GM19023 (cell line): ENCODE measurements around the gene TEX44.
A peak's percentile ranks its signal among the peaks of the same experiment; 100 is the strongest.
"Not testable (repeated sequence)": the region's sequence is repeated elsewhere in the genome, so short reads cannot be mapped to it uniquely, and the experiment has no call there.

Experiments used
- ATAC-seq: cut with Tn5 transposase; IDR thresholded peaks from one replicate; pipeline ENCODE4 v1.9.1; 2021; ENCODE audit warnings: mild to moderate bottlenecking, moderate library complexity; ENCODE audit not compliant: unreplicated experiment

Gene TEX44

GRCh38 chr2:231592636-231593145, at the start of gene TEX44:
TEX44 (plus strand) TSS chr2:231592864; CDS start chr2:231592952, 88 bp downstream.
- ATAC-seq: no peak

DNA sequence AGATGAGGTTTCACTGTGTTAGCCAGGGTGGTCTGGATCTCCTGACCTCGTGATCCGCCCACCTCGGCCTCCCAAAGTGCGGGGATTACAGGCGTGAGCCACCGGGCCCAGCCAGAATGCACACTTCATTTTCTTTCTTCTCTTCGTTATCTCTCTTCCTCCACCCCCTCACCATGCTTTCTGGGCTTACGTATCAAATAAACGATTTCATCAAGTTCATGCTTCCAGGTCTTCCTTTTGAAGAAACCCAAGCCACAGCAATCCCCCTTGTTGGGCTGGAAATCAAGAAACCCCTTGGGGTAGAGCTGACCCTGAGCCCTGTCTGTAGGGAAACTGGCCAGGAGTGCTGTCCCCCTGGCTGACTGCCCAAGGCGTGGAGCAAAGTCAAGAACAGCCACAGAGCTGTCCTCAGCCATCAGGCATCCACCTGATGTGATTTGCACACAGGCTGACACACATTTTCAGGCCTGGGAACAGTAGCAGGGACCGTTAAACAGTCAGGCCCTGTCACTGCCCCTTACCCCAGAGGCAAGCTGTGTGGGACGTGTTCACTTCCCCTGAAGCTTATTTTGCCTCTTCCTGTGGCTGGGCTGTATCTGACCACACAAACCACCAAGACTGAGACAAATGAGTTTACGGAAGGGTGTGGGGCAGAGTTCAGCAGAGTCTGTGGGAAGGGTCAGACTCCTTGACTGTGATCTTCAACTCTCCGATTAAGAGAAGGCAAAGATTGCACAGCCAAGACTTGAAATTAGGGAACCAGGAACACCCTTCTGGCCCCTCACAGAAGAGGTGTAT, 47.4 kb upstream of the TEX44 start:
- peak; percentile 100 for ATAC-seq

DNA sequence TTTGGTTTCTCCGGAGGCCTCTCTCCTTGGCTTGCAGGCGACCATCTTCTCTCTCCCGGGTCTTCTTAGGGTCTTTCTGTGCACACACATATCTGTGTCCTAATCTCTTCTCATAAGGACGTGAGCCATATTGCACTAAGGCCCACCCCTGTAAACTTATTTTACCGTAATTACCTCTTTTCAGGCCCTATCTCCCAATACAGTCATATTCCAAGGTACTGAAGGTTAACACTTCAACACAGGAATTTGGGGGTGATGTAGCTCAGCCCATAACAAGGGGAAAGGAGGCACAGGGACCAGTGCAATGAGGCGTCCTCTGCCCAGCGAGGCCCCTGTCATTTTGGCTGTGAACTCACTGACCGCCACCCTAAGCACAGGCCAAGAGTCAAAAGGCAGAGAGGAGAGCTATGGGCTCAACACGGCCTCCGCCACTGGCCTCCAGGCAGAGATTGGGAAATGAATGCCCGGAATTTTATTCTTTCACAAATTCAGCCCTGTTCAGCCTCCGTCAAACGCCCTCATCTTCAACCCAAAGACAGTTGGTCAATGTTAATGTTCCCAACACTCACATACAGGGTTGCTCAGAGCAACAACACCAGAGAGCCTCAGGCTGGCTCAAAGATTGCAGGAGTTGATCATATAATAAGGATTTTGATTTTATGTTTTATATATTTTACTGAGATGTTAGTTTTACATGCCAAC, 46.5 kb upstream of the TEX44 start:
- ATAC-seq: no peak

- ATAC-seq: no peak
Observed at GRCh38 chr2:231547315-231548110, 45.2 kb upstream of the TEX44 start.

DNA sequence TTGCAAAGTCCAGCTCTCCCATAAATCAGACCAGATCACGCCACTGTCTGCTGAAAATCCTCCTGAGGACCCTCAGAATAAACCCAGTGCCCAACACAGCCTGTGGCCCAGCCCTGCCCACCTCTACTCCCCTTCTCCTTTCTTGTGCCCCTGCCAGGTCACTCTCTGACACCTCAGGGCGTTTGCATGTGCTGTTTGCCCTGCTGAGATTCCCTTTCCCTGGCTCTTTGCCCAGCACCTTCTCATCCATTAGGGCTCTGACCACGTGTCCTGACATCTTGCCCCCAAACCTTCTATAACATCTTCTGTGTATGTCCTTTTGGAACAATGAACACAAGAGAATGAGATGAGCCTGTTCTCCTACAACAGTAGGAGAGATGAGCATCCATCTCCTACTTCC, 43.9 kb upstream of the TEX44 start:
- no peak for ATAC-seq

GRCh38 chr2:231549446-231550239, 43.0 kb upstream of the TEX44 start:
- no peak for ATAC-seq

- ATAC-seq: no peak
Observed at GRCh38 chr2:231552752-231553151, 39.9 kb upstream of the TEX44 start.

- no peak for ATAC-seq
Observed at GRCh38 chr2:231554327-231554726, 38.3 kb upstream of the TEX44 start.

- no peak for ATAC-seq
Observed at GRCh38 chr2:231554748-231555545, 37.7 kb upstream of the TEX44 start.

DNA sequence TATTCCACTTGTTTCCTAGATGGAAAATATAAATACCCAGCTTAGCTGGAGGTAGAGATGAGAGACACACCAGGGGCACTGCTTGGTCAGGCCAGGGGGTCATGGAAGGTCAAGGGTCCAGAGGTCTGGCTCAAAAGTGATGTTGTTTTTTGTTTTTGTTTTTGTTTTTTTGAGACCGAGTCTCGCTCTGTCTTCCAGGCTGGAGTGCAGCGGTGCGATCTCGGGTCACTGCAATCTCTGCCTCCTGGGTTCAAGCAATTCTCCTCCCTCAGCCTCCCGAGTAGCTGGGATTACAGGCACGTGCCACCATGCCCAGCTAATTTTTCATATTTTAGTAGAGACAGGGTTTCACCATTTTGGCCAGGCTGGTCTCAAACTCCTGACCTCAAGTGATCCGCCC, 36.2 kb upstream of the TEX44 start:
- not testable (repeated sequence) for ATAC-seq

GRCh38 chr2:231556981-231557380, 35.7 kb upstream of the TEX44 start:
- no peak for ATAC-seq

GRCh38 chr2:231557571-231558217, 35.0 kb upstream of the TEX44 start:
- ATAC-seq: peak; percentile 51

DNA sequence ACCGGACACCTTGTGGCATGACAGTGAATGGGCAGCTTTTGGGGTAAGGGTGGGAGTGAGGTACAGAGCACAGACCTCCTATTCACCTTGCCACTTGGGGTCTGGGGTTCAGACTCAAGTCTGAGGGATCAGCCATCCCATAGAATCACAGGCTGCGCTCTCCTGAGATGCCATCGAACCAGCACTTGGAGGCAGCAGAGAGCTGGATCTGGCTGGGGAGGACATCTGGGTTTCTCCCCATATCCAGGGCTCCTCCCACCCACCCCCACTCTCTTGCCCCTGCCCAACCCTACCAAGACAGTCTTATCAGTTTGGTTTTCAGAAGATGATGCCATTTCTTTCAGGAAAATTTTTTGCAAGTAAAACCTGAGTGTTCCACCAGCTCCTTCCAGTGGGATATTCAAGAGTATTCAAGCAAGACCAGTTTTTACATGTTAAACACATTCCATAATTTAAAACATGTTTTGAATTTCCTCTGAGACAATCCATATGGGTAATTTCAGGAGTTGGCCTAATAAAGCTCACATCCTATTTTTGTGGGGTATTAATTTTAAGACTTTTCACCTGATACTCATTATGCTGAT, 29.2 kb upstream of the TEX44 start:
- ATAC-seq: no peak

DNA sequence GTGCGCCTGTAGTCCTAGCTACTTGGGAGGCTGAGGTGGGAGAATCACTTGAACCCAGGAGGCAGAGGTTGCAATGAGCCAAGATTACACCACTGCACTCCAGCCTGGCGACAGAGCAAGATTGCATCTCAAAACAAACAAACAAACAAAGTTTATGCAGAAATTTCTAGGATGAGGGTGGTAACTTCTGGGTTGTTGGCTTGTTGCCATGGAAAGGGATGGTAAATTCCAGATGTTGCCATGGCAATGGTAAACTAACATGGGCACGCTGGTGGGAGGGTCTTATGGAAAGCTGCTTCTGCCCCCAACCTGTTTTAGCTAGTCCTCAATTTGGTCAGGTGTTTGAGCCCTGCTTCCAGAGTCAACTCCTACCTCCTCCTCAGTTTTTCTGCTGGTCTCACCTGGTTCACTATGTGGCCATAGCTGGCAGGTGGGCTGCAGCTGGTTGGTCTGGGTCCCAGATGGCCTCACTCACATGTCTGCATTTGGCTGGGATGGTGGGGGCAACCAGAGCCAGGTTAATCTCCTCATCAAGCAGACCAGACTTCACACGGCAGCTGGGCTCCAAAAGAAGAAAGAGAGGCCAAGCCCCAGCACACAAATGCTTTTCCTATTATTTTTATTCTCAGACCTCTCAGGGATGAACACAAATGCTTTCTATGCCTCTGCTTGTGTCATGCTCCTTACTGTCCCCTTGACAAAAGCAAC, 26.6 kb upstream of the TEX44 start:
- no peak for ATAC-seq

GRCh38 chr2:231567159-231567558, 25.5 kb upstream of the TEX44 start:
- ATAC-seq: no peak

DNA sequence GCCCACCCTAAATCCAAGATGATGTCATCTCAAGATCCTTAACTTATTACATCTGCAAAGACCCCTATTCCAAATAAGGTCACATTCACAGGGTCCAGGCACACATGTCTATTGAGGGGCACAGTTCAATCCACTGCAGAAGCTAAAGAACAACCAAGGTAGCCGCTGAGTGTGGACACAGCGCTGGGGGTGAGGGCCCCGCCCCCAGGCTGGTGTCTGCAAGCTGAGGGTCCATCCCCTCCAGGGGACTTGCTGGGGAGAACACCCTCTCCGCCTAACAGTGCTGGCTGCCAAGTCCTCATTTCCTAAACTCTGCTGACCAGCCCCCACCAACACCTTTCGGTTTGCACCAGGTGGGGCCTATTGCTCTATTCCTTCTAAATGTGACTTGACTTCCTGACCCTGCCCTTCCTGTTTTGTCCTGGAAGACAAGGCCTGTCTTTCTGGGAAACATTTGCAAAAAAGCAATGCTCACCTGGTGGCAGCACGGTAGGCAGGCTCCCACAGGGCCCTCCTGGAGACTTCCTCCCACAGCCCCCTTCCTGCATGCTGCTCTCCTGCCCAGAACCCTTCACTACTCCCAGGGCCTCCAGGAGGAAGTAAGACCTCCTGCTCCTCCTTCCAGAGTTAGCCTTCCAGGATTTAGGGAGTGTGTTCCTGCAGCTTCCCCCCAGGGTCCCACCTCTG, 24.4 kb upstream of the TEX44 start:
- no peak for ATAC-seq

DNA sequence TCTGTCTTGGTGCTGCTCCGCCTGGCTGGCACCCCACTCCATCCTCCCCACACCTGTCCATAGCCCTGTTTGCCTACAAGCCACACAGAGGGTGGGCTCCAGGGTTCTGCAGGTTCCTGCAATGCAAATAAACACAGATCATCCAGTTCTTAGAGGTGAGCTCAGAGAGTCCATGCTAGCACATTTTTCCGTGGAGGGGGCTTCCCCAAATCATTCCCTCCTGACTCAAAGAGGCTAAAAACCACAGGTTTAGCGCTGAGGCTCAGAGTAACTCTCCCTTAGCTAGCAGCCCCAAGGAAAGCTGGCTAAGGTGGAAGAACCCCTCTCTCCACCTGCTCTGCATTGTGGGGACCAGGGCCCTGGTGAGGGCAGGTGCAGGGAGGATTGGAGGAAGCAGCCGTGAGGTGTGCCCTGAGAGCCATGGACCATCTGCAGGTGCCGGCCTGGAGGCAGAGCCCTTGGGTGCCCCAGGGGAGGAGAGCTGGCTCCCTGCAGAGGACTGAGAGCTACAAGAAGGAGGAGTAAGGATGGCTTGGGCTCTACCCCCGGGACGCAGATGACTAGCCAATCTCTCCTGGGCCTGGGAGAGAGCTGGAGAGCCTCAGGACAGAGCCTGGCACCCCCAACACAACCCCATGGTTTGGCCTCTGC, 23.8 kb upstream of the TEX44 start:
- ATAC-seq: no peak
